ENCODE measurements around the gene HACD3.

GRCh38 chr15:65550681-65551098 lies 20.4 kb downstream of the HACD3 start:
- no peak for TF ChIP-seq CTCF (IDR thresholded peaks at IDR 0.05)
- no peak for TF ChIP-seq POLR2A (IDR thresholded peaks at IDR 0.05)

All from lower leg skin (tissue), 3 donors.